GM18861 (cell line): ENCODE results near the gene SBF2.
"Not testable (repeated sequence)": the region's sequence is repeated elsewhere in the genome, so short reads cannot be mapped to it uniquely, and the experiment has no call there.

ENCODE experiments used
- ATAC-seq: cut with Tn5 transposase; IDR thresholded peaks from one replicate; pipeline ENCODE4 v1.9.1; 2021; ENCODE audit not compliant: unreplicated experiment

The SBF2 gene

DNA sequence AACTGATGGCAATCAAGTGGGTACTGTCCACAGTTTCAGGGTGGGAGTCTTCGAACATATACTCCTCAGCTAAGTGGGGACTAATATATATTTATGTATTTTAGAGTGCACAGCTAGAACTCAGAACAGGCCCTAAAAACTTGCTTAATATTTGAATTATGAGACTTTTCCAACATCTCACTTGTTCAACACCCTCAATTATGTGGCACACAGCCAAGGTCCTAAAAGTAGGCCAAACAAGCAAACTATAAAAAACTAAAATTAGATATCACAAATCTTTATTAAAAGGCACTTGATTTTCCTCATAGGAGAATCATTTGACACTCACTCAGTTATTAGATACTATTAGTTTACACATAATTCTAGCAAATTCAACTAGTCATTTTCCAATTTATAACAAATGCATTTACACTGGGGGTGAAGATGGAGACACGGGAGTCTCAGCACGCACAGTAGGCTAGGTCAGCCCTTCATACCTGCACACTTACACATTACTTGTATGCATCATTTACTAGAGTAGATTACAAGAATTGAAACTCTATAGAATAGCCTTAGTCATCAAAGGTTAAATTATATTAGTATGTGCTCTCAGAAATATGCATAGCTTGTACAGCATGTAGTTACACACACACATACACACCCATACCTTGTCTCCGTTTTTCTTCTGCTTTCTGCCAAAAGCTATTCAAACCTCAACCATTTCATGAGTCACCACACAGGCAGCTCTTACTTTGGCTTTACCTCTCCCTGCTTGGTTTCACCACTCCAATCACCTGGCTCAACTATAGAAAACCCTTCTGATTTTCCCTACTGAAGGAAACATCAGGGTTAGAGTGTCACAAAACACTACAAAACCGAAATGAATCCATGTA, 171.5 kb downstream of the SBF2 start:
- no peak for ATAC-seq

DNA sequence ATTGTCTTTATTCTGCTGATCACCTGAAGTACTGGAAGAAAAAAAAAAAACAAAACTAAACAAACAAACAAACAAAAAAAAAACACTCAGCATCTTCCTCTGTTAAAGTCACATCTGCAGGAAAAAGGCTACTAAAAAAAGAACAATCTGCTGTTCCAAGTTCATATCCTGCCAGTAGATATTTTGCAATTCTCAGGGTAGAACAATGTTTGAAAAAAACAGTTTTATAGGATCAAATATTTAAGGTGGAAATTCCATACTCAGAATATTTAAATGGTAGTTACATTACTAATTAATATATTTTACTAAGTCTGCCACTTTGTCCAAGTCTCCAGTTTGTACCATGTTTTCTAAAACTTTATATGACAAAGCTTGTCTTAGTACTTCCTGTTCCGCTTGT, 175.2 kb downstream of the SBF2 start:
- ATAC-seq, result no peak

DNA sequence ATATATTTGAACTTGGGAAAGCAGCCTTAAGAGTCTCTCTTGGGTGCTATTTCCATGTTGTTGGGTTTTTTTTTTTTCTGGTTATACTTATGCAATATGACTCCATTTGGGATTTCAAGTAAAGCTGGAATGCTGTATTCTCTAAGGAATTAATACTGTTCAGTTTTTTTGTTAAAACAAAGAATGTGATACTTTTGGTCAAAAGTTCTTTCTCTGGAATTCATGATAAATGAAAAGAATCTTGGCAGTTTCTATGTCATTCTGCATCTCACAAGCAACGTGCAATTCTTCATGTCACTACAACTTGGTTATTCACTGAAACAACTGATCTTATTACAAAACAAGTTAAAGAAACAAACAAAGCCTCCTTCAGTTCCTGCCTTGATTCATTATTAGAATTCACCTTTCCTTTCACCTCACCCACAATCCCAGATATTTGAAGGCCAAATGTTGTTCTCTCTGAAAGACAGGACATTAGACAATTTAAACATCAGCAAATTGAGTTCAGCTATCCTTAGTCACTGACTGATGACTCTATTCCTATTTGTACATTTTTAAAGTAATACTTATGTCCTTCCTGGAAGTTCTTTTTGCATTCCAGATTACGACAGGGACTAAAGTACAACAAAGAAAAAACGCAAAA, 176.2 kb downstream of the SBF2 start:
- no peak for ATAC-seq

DNA sequence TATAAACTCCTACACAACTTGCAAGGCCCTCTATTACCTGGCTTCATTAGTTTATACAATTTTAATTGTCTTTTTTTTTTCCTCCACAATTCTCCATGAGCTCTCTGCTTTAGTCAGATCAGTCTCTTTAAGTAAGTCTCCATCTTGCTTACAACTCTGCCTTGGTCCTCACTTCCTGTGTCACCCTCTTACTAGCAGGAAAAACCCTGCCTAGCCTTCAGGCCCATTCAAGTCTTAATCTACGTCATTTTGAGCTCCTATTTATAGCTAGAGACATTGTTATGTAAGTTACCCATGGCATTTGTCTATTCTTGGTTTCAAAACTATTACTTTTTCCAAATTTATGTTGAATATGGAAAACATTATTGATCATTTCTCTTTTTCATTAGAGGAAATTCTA, 177.4 kb downstream of the SBF2 start:
- ATAC-seq, result no peak

DNA sequence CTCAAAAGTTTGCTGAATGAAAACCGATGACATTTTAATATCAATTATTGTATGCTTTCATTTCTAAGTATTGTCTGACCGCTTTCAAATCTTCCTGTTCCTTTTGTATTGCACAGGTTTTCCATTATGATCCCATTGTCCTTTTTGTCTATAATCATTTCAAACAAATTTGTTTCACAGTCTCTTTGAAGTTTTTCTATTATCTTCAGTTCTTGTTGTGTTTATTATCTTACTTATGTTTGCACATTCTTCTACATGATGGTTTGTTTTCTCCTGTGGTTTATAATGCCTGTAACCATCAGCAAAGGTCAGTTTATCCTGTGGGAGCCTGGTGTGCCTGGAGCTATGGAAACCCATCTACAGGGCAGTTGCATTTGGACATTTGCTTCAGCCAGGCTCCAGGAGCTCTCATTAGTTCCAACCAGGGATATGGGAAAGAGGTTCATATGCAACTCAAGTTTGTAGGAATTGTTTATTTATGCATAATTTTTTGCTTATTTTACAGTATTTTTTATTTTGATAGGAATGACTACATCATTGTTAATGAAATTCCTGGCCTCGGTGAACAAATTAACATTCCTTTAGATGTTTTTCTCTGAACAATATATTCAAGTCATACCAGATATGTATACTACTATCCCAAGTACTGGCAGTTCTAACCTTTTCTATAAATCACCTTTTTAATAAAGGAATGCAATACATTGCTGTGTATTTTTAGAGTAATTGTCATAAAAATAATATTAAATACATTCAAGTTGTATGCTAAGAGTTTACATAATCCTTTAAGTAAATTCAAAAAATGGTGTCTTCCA, 179.2 kb downstream of the SBF2 start:
- ATAC-seq, result no peak

DNA sequence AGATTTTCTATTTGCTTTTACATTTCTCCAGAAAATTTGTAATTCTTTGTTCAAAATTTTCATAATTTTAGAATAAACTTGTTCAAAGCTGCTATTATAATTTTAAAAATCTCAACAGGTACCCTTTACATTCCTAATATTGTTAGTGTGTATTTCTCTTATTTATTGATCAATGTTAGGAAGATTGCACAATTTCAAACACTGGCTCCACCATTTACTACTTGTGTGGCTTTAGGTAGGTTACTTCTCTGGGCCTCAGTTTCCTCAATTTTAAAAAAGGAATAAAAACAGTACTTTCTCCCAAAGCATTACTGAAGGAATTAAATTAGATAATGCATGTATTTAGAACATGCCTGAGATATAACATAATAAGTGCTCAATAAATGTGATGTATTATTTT, 180.2 kb downstream of the SBF2 start:
- no peak for ATAC-seq

DNA sequence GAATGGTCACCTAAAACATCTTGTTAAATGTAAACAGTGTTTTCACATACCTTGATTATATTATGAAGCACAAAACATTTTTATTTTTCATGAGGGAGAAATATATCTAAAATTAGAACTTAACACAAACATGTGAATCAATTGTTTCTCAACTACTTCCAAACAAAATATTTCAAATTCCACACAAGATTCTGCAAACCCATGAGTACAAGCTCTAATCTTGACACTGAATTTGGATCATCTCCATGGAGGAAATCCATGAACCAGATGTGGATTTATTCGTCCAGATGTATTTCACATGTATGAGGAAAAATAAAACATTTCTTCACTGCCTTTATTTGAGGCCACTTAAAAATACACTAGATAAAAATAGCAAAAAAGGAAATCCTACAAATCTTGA, 184.2 kb downstream of the SBF2 start:
- ATAC-seq, result no peak

DNA sequence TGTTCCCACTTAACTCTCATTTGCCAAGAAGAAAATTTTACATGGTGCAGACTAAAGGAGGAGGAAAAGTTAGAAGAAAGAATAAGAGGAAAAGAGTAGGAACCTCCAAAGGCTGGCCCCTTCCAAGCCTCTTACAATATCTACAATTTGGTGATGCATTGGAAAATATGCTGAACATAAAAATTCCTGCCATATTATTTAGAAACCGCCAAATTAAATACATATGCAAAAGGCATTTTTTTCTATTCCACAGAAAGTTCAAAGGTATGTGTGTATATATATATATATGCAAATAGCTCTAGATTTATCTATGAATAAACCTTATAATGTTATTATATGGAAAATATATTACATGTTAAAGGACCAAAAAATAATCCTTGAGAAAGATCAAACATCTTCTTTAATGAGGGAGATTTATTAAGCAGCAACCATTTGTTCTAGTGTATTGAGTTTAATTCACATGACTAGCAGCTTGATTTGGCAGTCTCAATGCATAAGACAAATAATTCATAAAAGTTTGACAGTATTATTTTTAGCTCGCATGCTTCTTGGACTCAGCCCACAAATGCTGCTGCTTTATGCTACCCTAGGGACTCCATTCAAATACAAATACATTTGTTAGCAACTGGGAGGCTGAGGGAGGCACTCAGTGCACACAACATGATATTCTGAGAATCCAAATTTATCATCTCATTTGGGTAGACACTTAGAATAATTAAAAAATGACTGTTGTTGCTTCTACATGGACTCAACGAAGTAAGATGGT, 184.9 kb downstream of the SBF2 start:
- ATAC-seq, result no peak

DNA sequence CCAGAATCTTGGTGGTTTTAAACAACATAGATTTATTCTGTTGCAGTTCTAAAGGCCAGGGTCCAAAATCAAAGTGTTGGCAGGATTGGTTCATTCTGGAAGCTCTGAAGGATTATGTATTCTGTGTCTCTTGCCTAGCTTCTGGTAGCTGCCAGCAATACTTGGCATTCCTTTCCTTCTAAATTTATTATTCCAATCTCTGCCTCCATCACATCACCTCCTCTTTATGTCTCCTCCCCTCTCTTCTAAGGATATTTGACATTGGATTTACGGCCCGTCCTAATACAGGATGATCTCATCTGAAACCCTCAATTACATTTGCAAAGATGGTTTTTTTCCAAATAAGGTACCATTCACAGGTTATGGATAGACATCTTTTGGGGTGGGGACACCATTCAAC, 186.5 kb downstream of the SBF2 start:
- no peak for ATAC-seq

DNA sequence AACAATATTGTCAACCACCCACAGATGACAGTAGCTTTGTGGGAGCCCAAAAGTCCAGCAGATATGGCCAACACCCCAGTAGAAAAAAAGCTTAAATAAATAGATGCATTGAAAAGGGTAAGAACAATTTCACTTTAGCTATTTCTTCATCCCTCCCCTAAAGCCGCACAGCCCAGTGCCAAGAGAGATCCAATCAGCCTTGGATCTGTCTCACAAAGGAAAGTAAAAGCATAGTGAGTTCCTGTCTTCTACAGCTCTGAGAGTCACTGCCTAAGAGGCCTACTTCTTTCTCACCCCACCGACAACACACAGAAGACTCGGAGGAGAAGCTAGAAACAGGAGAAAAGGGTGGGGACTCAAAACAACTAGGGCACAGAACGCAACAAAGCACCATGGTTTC, 196.4 kb downstream of the SBF2 start:
- no peak for ATAC-seq

DNA sequence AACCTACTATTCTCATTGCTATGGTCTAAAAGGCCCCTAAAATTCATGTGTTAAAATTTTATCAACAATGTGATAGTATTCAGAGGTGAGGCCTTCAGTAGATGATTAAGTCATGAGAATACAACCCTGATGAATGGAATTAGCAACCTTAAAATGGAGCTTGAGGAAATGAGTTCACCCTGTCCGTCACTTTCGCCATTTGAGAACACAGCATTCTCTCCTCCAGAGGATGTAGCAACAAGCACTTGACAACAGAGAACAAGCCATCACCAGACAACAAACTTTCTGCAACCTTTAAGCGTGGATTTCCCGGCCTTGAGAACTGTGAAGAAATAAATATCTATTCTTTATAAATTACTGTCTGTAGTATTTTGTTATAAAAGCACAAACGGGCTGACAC, 197.0 kb downstream of the SBF2 start:
- no peak for ATAC-seq

DNA sequence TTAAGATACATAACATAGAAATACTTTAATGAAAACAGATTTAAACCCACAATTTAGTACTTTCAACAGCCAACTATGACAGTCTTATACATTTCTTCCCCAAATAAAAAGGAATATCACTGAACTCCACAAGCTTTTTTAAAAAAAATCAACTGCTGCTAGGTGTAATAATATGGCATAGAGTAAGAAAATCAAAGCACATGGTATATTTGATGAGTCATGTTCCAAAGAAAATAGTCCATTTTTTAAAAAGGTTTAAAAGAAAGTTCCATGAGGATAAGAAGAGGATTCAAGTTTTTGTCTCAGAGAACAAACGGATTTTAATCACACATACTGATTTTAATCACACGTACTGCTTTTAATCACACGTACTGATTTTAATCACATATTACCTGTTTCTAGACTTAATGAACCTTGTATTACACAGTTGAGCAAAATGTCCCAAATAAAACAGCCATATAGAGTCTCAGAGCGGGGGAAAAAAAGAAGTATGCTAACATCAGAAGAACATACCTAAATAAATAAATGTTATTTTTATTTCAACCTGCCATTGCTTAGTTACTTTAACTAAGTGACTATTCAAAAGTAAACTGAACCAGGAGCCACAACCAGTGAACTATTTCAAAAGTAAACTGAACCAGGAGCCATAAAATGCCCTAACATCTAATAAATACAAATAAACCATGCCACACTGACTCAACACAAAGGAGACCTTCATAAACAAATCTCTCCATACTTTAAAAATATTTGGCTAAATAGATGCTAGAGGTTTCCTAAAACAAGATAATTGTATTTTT, 198.4 kb downstream of the SBF2 start:
- ATAC-seq, result no peak

DNA sequence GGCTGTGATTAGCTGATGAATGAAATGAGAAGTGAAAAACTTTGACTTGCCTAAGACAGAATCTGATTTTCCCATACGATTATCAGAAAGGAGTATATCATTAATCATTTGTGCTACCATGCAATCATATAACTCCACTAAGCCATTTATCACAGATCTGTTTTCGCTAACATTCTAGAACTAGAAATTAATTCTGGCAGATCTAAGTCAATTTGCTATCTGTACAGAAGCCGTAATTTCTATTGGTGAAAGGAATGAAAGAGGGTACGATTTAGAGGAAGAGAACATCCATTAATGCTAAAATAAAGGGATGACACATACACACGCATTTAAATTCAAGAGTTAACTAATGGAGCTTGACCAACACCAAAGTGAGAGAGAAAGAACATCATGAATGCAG, 201.6 kb downstream of the SBF2 start:
- ATAC-seq, result no peak

DNA sequence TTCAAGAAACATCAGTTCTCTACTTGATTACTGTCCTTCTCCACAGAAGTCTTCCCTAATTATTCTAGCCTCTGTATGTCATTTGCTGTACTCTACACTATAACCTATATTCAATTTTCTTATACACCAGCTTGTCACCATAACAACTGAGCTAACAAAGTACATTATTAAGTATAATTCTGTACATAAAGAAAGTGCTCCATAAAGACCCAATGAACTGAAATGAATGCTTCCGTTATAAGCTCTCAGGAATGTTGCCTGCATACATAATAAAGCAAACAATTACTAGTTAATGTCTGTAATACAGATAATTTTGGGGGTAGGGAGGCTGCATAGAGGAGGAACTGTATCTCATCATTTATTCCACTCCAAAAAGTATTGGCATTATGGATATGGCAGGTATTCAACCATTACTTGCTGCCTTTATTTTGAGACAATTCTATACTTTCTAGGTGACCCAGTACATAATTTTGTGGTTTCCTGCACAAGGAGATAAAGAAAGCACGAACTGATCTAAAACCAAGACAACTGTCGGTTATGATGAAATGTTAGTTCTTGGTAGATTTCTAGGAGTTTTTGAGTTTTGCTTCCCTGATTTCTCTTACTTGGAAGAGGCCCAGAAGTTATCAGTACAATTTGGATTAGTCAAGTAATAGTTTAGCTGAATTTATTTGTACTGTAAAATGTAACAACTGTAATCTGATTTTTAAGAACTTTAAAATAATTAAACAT, 202.5 kb downstream of the SBF2 start:
- ATAC-seq, result no peak

DNA sequence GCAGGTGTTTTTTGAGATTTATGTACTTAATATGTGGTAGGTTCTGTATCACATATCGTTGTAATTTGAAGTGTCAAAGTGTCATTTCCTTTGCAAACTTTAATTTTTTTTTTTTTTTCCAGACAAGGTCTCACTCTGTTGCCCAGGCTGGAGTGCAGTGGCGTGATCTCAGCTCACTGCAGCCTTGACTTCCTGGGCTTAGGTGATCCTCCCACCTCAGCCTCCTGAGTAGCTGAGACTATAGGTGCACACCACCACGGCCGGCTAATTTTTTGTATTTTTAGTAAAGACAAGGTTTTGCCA, 206.1 kb downstream of the SBF2 start:
- ATAC-seq, result not testable (repeated sequence)

DNA sequence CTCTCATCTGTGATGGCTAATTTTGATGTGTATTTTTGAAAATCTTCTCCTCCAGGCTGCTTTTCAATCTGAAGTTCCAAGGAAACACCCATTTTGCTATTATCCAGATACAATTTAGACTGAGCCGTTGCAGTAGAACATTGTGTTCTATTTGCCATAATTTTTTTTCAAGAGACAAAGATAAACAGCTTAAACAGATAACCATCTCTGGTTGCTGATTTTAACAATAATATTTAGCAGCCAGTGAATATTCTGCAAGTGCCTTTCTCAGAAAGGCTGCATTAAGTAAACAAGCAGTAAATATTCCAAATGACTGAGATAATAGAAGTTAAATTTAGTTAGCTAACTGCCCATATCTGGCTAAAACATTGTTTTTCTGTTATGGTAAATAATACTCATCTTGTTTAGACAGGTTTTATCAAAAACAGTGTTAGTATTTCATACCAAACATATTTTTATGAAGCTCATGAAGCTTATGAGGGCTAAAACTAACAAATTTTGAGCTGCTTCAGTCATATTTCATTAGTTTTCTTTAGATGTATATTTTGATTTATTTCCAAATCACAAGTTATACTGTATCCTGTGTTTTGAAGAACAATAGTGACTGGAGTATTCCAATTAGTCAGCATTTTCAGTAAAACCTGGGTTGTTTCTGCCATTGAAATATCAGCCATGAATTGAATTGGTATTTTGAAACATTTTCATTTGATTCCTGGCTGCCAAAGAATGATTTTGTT, 206.7 kb downstream of the SBF2 start:
- ATAC-seq, result no peak

DNA sequence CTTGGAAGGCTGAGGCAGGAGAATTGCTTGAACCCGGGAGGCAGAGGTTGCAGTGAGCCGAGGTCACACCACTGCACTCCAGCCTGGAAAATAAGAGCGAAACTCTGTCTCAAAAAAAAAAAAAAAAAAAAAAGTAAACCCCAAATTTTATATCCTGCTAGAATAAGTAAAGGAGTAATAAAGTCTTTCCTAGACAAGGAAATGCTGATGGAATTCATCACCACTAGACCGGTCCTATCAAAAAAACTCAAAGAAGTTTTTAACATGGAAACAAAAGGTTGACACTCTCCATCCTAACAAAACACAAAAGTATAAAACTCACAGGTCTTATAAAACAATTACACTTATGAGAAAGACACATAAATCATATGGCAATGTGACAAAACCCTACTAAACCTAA, 213.9 kb downstream of the SBF2 start:
- no peak for ATAC-seq

DNA sequence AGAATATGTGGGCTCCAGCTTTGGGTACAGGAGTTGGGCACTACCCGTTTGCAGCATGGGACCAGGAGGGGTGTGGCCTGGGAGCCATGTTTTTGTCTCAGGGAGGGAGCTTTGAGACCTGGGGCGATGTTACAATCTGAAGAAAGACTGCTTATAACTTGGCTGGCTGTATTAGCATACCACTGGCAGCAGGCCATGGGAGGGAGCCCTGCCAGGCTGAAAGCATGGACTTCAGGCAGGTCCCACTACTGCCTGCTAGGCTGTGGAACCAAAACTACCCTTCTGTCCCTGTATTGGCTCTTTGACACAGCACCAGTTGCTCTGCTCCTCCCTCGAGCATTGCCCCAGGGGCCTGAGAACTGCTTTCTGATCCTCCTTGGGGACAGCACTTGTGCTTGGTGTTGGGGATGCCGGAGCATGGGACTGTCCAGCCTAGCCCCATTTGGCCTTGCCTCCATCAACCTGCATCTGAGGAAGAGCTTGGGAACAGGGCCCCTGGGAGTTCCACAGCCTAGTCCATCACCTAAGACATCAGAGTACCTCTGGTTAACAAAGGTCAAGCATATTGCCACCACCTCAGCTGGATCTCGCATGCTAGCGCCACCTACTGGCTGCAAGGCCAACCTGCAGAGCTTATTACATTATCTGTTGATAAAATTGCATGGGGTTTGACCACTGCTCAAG, 217.4 kb downstream of the SBF2 start:
- peak; percentile 64 for ATAC-seq

DNA sequence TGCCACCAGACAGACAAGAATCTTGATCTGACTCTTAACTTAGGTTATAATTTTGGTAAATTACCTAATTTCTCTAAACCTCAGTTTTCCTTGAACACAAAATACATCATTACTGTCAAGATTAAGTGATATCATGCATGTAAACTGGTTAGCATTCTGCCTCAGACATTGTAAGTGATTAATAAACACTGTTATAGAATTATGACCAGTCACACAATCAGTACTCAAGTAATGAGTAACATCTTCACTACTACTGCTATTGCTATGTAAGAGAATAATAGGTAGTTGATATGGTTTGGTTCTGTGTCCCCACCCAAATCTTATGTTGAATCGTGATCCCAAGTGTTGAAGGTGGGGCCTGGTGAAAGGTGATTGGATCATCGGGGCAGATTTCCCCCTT, 218.9 kb downstream of the SBF2 start:
- no peak for ATAC-seq
